Ishikawa (cell line): ENCODE data around the gene TRIP6.

Source experiments
- CREB1 ChIP-seq: IDR thresholded peaks from 2 replicates; pipeline ENCODE4 v1.6.1; 2012; ENCODE audit warnings: low read depth
- EP300 ChIP-seq: IDR thresholded peaks from 2 replicates; pipeline ENCODE4 v1.6.1; 2012; ENCODE audit warnings: borderline replicate concordance
- MAX ChIP-seq: IDR thresholded peaks from 2 replicates; pipeline ENCODE4 v1.6.1; 2012
- NFIC ChIP-seq: IDR thresholded peaks from 2 replicates; pipeline ENCODE4 v1.6.1; 2012
- TAF1 ChIP-seq: IDR thresholded peaks from 2 replicates; pipeline ENCODE4 v1.6.1; 2012; ENCODE audit warnings: low read depth, mild to moderate bottlenecking
- TCF12 ChIP-seq: IDR thresholded peaks from 2 replicates; pipeline ENCODE4 v1.6.1; 2012; ENCODE audit warnings: low read depth
- YY1 ChIP-seq: IDR thresholded peaks from 2 replicates; pipeline ENCODE4 v1.6.1; 2012; ENCODE audit warnings: low read depth
- ZBTB7A ChIP-seq: IDR thresholded peaks from 2 replicates; pipeline ENCODE4 v1.6.1; 2012; ENCODE audit warnings: low read depth

- TF ChIP-seq EP300 (no peak), ZBTB7A (no peak), TCF12 (no peak), TAF1 (no peak), NFIC (no peak), YY1 (no peak), MAX (no peak), CREB1 (no peak)
These were observed 24.5 kb downstream of the TRIP6 start for GRCh38 chr7:100891568-100892247.
